ENCODE data around the gene UFC1. TPM values are rescaled to one million over a fixed set of nuclear protein-coding genes. Genes with fewer than 3 reads are reported as not detected.

Gene UFC1
- total and polyA plus RNA-seq, 2 of the 13 experiments (the other 11 are each of a cell fraction or from before 2014, with no cell fraction given) = 72.8 to 85.2 TPM

- FAIRE-seq (no peak), DNase-seq (ENCODE audit: low spot score) (peak; percentile 70), ATAC-seq (no peak)
- Histone ChIP-seq H4K20me1 (ENCODE audit: insufficient read depth, low read length) (no peaks in the 10 kb centered on the region), H3K4me1 (ENCODE audit: insufficient read depth, low read length) (peaks cover 83% of the 10 kb centered on the region), H3K36me3 (replicated peaks in 1 of 2; ENCODE audit: control insufficient read depth in 1 of 2, insufficient read depth in 2 of 2, low read length in 2 of 2) (peaks cover 0 to 21% of the 10 kb centered on the region in 2 experiments; a peak in 3 of 5 replicates), H3K9me3 (ENCODE audit: low read length) (no peaks in the 10 kb centered on the region), H3K4me3 (replicated peaks in 1 of 3; ENCODE audit: insufficient read depth in 1 of 3, low read depth in 2 of 3, low read length in 3 of 3) (peak overlapping the region in 2 of 3 experiments; percentile 31 to 85; a peak in 4 of 6 replicates), H2AFZ (ENCODE audit: low read length) (peak overlapping the region; percentile 37), H3K4me2 (ENCODE audit: low read depth, low read length) (peak overlapping the region; percentile 98), H3K27me3 (ENCODE audit: control insufficient read depth in 1 of 2, insufficient read depth in 2 of 2, low read length in 2 of 2) (no peaks in the 10 kb centered on the region; a peak in 1 of 5 replicates), H3K27ac (ENCODE audit: extremely low read length, insufficient read depth, low read length) (peak overlapping the region; percentile 70), H3K9ac (ENCODE audit: insufficient read depth, low read depth, low read length) (peak overlapping the region; percentile 56), H3K79me2 (ENCODE audit: insufficient read depth, low read length) (peaks cover 22% of the 10 kb centered on the region)
- CTCF ChIA-PET (ENCODE audit: low intra/inter-chr PET ratio, low total read pairs) = no interaction called here
- 33% methylated on average over 5 of the region's 5 CpGs for WGBS (ENCODE audit: low lambda C conversion rate)
- POLR2A ChIA-PET = interaction anchor here (0.7 to 13.8 kb wide), 4 partner anchors 21 to 189 kb away, joined by 3 to 357 read pairs (median 14); partner anchors contain the start of genes APOA2, SDHC and TOMM40L
- intact Hi-C loops (cut with micrococcal nuclease; ENCODE audit: unreplicated experiment) (no loop called here), in situ Hi-C loops (cut with HindIII; ENCODE audit: extremely low pct_ligation_motif_present, low pct_unique_long_range_greater_than_20kb) (no loop called here)
- no TSS peak for BruUV-seq (replicated peaks)
- 0 out of 2 replicates have a peak, but pooled peaks have one; percentile 10 for TF ChIP-seq IRF2 (CRISPR knock-in tag; IDR thresholded peaks at IDR 0.05)
- no peak for TF ChIP-seq TMF1 (CRISPR knock-in tag; IDR thresholded peaks at IDR 0.05; ENCODE audit: low read depth)
- TF ChIP-seq DBP (CRISPR knock-in tag; IDR thresholded peaks at IDR 0.05; ENCODE audit: not compliant biosample characterization) = no peak
- no peak for TF ChIP-seq ZGPAT (CRISPR knock-in tag; IDR thresholded peaks at IDR 0.05)
- no peak for TF ChIP-seq REL (CRISPR knock-in tag; conservative IDR thresholded peaks at IDR 0.05)
- TF ChIP-seq ZEB1 (IDR thresholded peaks at IDR 0.05; ENCODE audit: insufficient replicate concordance, low read depth) = no peak
- TF ChIP-seq WIZ (CRISPR knock-in tag; IDR thresholded peaks at IDR 0.05) = no peak
- no peak for TF ChIP-seq ZNF788 (CRISPR knock-in tag; IDR thresholded peaks at IDR 0.05; ENCODE audit: borderline replicate concordance)
- peak; percentile 3; the same call in 1 of the 2 replicates for TF ChIP-seq POLR2G (IDR thresholded peaks at IDR 0.05; ENCODE audit: low read depth, low read length)
- 0 out of 2 replicates have a peak, but pooled peaks have one; percentile 12 for TF ChIP-seq GABPA (IDR thresholded peaks at IDR 0.05; ENCODE audit: low read depth, low read length)
- no peak for TF ChIP-seq GABPA (CRISPR knock-in tag; IDR thresholded peaks at IDR 0.05; ENCODE audit: low read depth)
- no peak for TF ChIP-seq SOX13 (IDR thresholded peaks at IDR 0.05)
- peak in 1 of 2 experiments; percentile 53; a peak in 1 of 4 replicates for TF ChIP-seq SOX13 (CRISPR knock-in tag; conservative IDR thresholded peaks at IDR 0.05 in 1 of 2, IDR thresholded peaks at IDR 0.05 in 1 of 2)
- TF ChIP-seq HMG20A (CRISPR knock-in tag; IDR thresholded peaks at IDR 0.05; ENCODE audit: borderline replicate concordance) = no peak
- no peak for TF ChIP-seq RXRB (CRISPR knock-in tag; IDR thresholded peaks at IDR 0.05; ENCODE audit: borderline replicate concordance)
- peak; percentile 55; the same call in 1 of the 2 replicates for TF ChIP-seq ELF3 (CRISPR knock-in tag; IDR thresholded peaks at IDR 0.05)
- TF ChIP-seq SAP130 (CRISPR knock-in tag; IDR thresholded peaks at IDR 0.05; ENCODE audit: low read depth) = peak; percentile 46; the same call in 1 of the 2 replicates
- no peak for TF ChIP-seq ZKSCAN1 (IDR thresholded peaks at IDR 0.05; ENCODE audit: low read length)
Observed at GRCh38 chr1:161200421-161200991, 46.7 kb downstream of the UFC1 start.

Data from HepG2 (cell line).